ENCODE data around the gene TEAD1. TPM values are rescaled to one million over a fixed set of nuclear protein-coding genes. Genes with fewer than 3 reads are reported as not detected.
A peak's percentile ranks its signal among the peaks of the same experiment; 100 is the strongest.

Gene TEAD1
- total RNA-seq, 3 donors from 2014 or later = 0.79 to 1.4 (median 0.90) TPM

- Mint-ChIP-seq H3K27me3 (ENCODE audit: low read depth) (peaks cover 71% of the 10 kb centered on the region), H3K9me3 (no peaks in the 10 kb centered on the region), H3K4me3 (no peak overlapping the region), H3K4me1 (ENCODE audit: low read depth) (no peaks in the 10 kb centered on the region), H3K36me3 (ENCODE audit: insufficient read depth) (no peaks in the 10 kb centered on the region)
- DNase-seq (no peak), ATAC-seq (no peak)
Observed at GRCh38 chr11:12685229-12685628, 11.0 kb downstream of the TEAD1 start.

GRCh38 chr11:12686246-12687060, 12.2 kb downstream of the TEAD1 start:
- H3K4me1 Mint-ChIP-seq (ENCODE audit: low read depth) = no peaks in the 10 kb centered on the region
- no peaks in the 10 kb centered on the region for H3K36me3 Mint-ChIP-seq (ENCODE audit: insufficient read depth)
- H3K9me3 Mint-ChIP-seq = no peaks in the 10 kb centered on the region
- DNase-seq (no peak), ATAC-seq (peak; percentile 54 to 55)
- no peak overlapping the region for H3K4me3 Mint-ChIP-seq
- H3K27me3 Mint-ChIP-seq (ENCODE audit: low read depth) = peaks cover 69% of the 10 kb centered on the region

GRCh38 chr11:12687216-12687623, 13.0 kb downstream of the TEAD1 start:
- Mint-ChIP-seq H3K27me3 (ENCODE audit: low read depth) (peaks cover 62% of the 10 kb centered on the region), H3K36me3 (ENCODE audit: insufficient read depth) (no peaks in the 10 kb centered on the region), H3K4me3 (no peak overlapping the region), H3K9me3 (no peaks in the 10 kb centered on the region), H3K4me1 (ENCODE audit: low read depth) (no peaks in the 10 kb centered on the region)
- DNase-seq (no peak), ATAC-seq (no peak)

- Mint-ChIP-seq H3K4me1 (ENCODE audit: low read depth) (no peaks in the 10 kb centered on the region), H3K36me3 (ENCODE audit: insufficient read depth) (no peaks in the 10 kb centered on the region), H3K27me3 (ENCODE audit: low read depth) (peaks cover 58% of the 10 kb centered on the region), H3K9me3 (no peaks in the 10 kb centered on the region), H3K4me3 (no peak overlapping the region)
- DNase-seq (no peak), ATAC-seq (no peak)
Observed at GRCh38 chr11:12687740-12688139, 13.5 kb downstream of the TEAD1 start.

- DNase-seq = no peak
- no peaks in the 10 kb centered on the region for H3K36me3 Mint-ChIP-seq (ENCODE audit: insufficient read depth)
Observed at GRCh38 chr11:12689029-12689755, 15.0 kb downstream of the TEAD1 start.

GRCh38 chr11:12690663-12691062, 16.4 kb downstream of the TEAD1 start:
- no peaks in the 10 kb centered on the region for H3K36me3 Mint-ChIP-seq (ENCODE audit: insufficient read depth)
- ATAC-seq = no peak
- H3K9me3 Mint-ChIP-seq = no peaks in the 10 kb centered on the region
- peaks cover 63% of the 10 kb centered on the region for H3K27me3 Mint-ChIP-seq (ENCODE audit: low read depth)
- no peak overlapping the region for H3K4me3 Mint-ChIP-seq
- no peak for DNase-seq
- peaks cover 6% of the 10 kb centered on the region for H3K4me1 Mint-ChIP-seq (ENCODE audit: low read depth)

More at GRCh38 chr11:12689029-12689755, 15.0 kb downstream of the TEAD1 start:
- peaks cover 61% of the 10 kb centered on the region for H3K27me3 Mint-ChIP-seq (ENCODE audit: low read depth)
- H3K9me3 Mint-ChIP-seq = no peaks in the 10 kb centered on the region
- peaks cover 6% of the 10 kb centered on the region for H3K4me1 Mint-ChIP-seq (ENCODE audit: low read depth)
- H3K4me3 Mint-ChIP-seq = no peak overlapping the region
- ATAC-seq = no peak

- Mint-ChIP-seq H3K4me1 (ENCODE audit: low read depth) (peaks cover 6% of the 10 kb centered on the region), H3K4me3 (no peak overlapping the region), H3K9me3 (no peaks in the 10 kb centered on the region), H3K36me3 (ENCODE audit: insufficient read depth) (no peaks in the 10 kb centered on the region), H3K27me3 (ENCODE audit: low read depth) (peaks cover 67% of the 10 kb centered on the region)
- ATAC-seq (no peak), DNase-seq (no peak)
Observed at GRCh38 chr11:12691473-12691872, 17.3 kb downstream of the TEAD1 start.

- DNase-seq (no peak), ATAC-seq (no peak)
- Mint-ChIP-seq H3K36me3 (ENCODE audit: insufficient read depth) (no peaks in the 10 kb centered on the region), H3K27me3 (ENCODE audit: low read depth) (peaks cover 69% of the 10 kb centered on the region), H3K9me3 (no peaks in the 10 kb centered on the region), H3K4me3 (no peak overlapping the region), H3K4me1 (ENCODE audit: low read depth) (peaks cover 6% of the 10 kb centered on the region)
Observed at GRCh38 chr11:12692229-12693075, 18.2 kb downstream of the TEAD1 start.

GRCh38 chr11:12693094-12693478, 18.9 kb downstream of the TEAD1 start:
- no peak for DNase-seq
- H3K27me3 Mint-ChIP-seq (ENCODE audit: low read depth) = peaks cover 69% of the 10 kb centered on the region
- no peaks in the 10 kb centered on the region for H3K9me3 Mint-ChIP-seq
- H3K36me3 Mint-ChIP-seq (ENCODE audit: insufficient read depth) = no peaks in the 10 kb centered on the region
- no peak for ATAC-seq
- H3K4me1 Mint-ChIP-seq (ENCODE audit: low read depth) = peaks cover 8% of the 10 kb centered on the region
- H3K4me3 Mint-ChIP-seq = no peak overlapping the region

GRCh38 chr11:12693479-12694182, 19.4 kb downstream of the TEAD1 start:
- no peak overlapping the region for H3K4me3 Mint-ChIP-seq
- H3K27me3 Mint-ChIP-seq (ENCODE audit: low read depth) = peaks cover 68% of the 10 kb centered on the region
- DNase-seq (no peak), ATAC-seq (peak; percentile 75 to 85)
- no peaks in the 10 kb centered on the region for H3K9me3 Mint-ChIP-seq
- no peaks in the 10 kb centered on the region for H3K36me3 Mint-ChIP-seq (ENCODE audit: insufficient read depth)
- H3K4me1 Mint-ChIP-seq (ENCODE audit: low read depth) = peaks cover 9% of the 10 kb centered on the region

GRCh38 chr11:12694183-12694531, 19.9 kb downstream of the TEAD1 start:
- Mint-ChIP-seq H3K9me3 (no peaks in the 10 kb centered on the region), H3K4me3 (no peak overlapping the region), H3K4me1 (ENCODE audit: low read depth) (peaks cover 9% of the 10 kb centered on the region), H3K27me3 (ENCODE audit: low read depth) (peaks cover 63% of the 10 kb centered on the region), H3K36me3 (ENCODE audit: insufficient read depth) (no peaks in the 10 kb centered on the region)
- no peak for DNase-seq
- no peak for ATAC-seq

GRCh38 chr11:12695221-12695794, 21.1 kb downstream of the TEAD1 start:
- Mint-ChIP-seq H3K36me3 (ENCODE audit: insufficient read depth) (no peaks in the 10 kb centered on the region), H3K4me1 (ENCODE audit: low read depth) (peaks cover 9% of the 10 kb centered on the region), H3K27me3 (ENCODE audit: low read depth) (peaks cover 60% of the 10 kb centered on the region), H3K9me3 (no peaks in the 10 kb centered on the region), H3K4me3 (no peak overlapping the region)
- DNase-seq = no peak
- no peak for ATAC-seq

- Mint-ChIP-seq H3K27me3 (ENCODE audit: low read depth) (peaks cover 57% of the 10 kb centered on the region), H3K9me3 (no peaks in the 10 kb centered on the region), H3K36me3 (ENCODE audit: insufficient read depth) (no peaks in the 10 kb centered on the region), H3K4me3 (no peak overlapping the region), H3K4me1 (ENCODE audit: low read depth) (peaks cover 9% of the 10 kb centered on the region)
- ATAC-seq (no peak), DNase-seq (no peak)
Observed at GRCh38 chr11:12695873-12696272, 21.7 kb downstream of the TEAD1 start.
